ENCODE results near the gene OSCP1.

OSCP1 gene

GRCh38 chr1:36382231-36382630, 68.0 kb downstream of the OSCP1 start:
- H3K27ac ChIP-seq, result no peak overlapping the region
- TF ChIP-seq CTCF (conservative IDR thresholded peaks at IDR 0.05) (no peak), ZFX (IDR thresholded peaks at IDR 0.05) (no peak)

GRCh38 chr1:36381405-36381804, 68.8 kb downstream of the OSCP1 start:
- H3K27ac ChIP-seq, result no peak overlapping the region
- no peak for TF ChIP-seq CTCF (conservative IDR thresholded peaks at IDR 0.05)
- TF ChIP-seq ZFX (IDR thresholded peaks at IDR 0.05), result no peak

GRCh38 chr1:36380782-36381181, 69.5 kb downstream of the OSCP1 start:
- TF ChIP-seq ZFX (IDR thresholded peaks at IDR 0.05), result no peak
- TF ChIP-seq CTCF (conservative IDR thresholded peaks at IDR 0.05), result no peak
- no peak overlapping the region for H3K27ac ChIP-seq

GRCh38 chr1:36380143-36380619, 70.1 kb downstream of the OSCP1 start:
- no peak for TF ChIP-seq ZFX (IDR thresholded peaks at IDR 0.05)
- TF ChIP-seq CTCF (conservative IDR thresholded peaks at IDR 0.05), result no peak
- H3K27ac ChIP-seq, result no peak overlapping the region

DNA sequence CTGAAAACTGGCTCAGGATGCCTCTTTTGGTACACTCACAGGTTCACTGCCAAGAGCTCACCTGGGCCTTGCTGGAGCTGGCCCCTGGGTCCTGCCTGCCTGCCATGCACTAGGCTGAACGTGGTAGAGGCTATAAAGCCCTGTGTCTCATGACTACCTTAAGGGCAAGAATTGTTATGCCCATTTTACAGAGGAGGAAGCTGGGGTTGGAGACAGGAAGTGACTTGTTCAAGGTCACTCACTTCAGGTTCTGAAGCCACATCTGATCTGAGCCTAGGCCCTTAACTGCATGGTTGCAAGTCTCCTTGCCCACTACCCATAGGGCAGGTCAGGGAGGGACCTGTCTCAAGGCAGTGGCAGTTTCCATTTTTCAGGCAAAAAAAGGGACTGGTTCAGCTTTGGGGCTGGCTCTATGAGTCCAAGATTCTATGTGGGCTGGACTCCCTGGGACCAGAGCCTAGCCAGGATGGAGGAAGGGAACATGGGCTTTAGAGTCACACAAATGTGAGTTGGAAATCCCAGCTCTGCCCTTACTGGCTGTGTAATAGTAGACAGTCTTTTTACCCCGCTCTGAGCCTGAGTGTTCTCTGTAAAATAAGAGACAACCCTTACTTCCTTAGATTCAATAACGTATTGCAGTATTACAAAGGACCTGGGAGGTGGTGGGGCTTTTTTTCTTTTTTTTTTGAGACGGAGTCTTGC, 72.3 kb downstream of the OSCP1 start:
- no peak for TF ChIP-seq CTCF (conservative IDR thresholded peaks at IDR 0.05)
- no peak overlapping the region for H3K27ac ChIP-seq

DNA sequence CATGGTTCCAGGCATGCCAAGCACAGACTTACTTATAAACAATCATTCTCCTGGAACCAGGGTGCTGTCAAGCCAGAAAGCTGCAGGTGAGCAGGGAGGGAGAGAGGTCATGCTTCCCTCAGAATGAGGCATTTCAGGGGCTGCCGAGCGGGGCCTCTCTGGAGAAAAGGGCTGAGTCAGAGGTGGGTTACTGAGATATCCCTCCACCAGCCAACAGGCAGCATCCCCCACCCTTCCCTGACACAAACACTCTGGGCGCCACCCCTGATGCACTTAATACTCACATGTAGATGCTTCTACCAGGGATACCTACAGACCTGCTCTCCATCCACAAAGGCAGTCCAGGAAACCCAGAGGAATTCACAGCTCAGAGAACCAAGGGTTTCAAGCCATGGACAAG, 77.6 kb downstream of the OSCP1 start:
- no peak overlapping the region; the same call in 1 of the 2 replicates for H3K27ac ChIP-seq
- TF ChIP-seq ZFX (IDR thresholded peaks at IDR 0.05) (no peak), CTCF (conservative IDR thresholded peaks at IDR 0.05) (no peak)

DNA sequence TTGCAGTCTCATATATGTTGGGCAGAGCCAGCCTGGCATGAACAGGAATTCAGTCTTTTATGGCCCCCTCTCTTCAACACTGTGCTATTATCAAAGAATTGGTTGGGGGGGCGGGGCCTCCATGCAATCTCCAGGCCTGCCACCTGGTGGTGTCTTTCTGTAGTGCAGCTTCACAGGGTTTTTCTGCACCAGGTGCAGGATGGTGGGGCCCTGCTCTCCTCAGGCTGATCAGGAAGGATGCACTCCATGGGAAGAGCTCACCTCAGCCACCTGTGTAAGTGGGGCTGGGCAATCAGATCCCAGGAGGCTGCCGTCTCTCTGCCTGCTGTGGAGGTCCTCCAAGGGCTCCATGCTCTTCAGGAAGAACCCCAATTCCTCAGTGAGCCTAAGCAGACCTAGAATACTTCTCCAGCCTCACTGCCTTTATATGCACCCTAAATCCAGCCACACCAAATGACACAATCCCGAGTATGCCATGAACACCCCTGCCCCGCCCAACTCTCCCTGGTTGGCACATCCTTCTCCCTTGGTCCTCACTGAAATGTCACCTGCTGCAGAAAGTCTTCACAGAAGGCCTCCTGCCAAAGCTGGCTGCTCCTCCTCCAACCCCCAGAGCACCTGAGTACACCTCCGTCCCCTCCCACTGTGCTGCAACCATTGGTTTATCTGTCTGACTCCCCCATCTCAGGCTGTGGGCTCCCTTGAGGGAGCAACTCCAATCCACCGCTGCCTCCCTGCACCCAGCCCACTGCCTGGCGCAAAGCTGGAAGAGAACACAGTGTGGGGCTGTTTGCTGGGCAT, 81.0 kb downstream of the OSCP1 start:
- TF ChIP-seq ZFX (IDR thresholded peaks at IDR 0.05) (no peak), CTCF (conservative IDR thresholded peaks at IDR 0.05) (peak; percentile 95)

More for the DNA sequence above, 81.0 kb downstream of the OSCP1 start:
- H3K27ac ChIP-seq, result no peak overlapping the region
